Neural progenitor cell (in vitro differentiated cells): ENCODE data around the gene KAZN. TPM values are rescaled to one million over a fixed set of nuclear protein-coding genes. Genes with fewer than 3 reads are reported as not detected.

ENCODE experiments used
- DNase-seq: peaks from one replicate; pipeline ENCODE4 v3.0.0-alpha.2; 2016; ENCODE audit warnings: low spot score
- H2AFZ ChIP-seq: fragments of 200-600 bp; sonication (generic); replicated peaks from 2 replicates; pipeline ENCODE4 v1.6.1; 2016; ENCODE audit warnings: antibody characterized with exemption
- H3F3A ChIP-seq: fragments of 200-600 bp; sonication (generic); 2 replicates; pipeline ENCODE4 v1.6.1; 2016; ENCODE audit warnings: antibody characterized with exemption, low read depth
- H3K27ac ChIP-seq: fragments of 200-600 bp; sonication (generic); 2 replicates; pipeline ENCODE4 v1.5.1; 2016; ENCODE audit warnings: mild to moderate bottlenecking
- H3K27me3 ChIP-seq: fragments of 200-600 bp; sonication (generic); 2 replicates; pipeline ENCODE4 v1.6.1; 2016; ENCODE audit warnings: mild to moderate bottlenecking, moderate library complexity
- H3K36me3 ChIP-seq: fragments of 200-600 bp; sonication (generic); 2 replicates; pipeline ENCODE4 v1.5.1; 2016
- H3K4me1 ChIP-seq: fragments of 200-600 bp; sonication (generic); 2 replicates; pipeline ENCODE4 v1.6.1; 2016; ENCODE audit warnings: mixed run types
- H3K4me2 ChIP-seq: fragments of 200-600 bp; sonication (generic); 2 replicates; pipeline ENCODE4 v1.6.1; 2016
- H3K4me3 ChIP-seq: fragments of 200-600 bp; sonication (generic); 2 replicates; pipeline ENCODE4 v1.5.1; 2016
- H3K79me2 ChIP-seq: fragments of 200-600 bp; sonication (generic); 2 replicates; pipeline ENCODE4 v1.6.1; 2016; ENCODE audit warnings: low read depth
- H3K9ac ChIP-seq: fragments of 200-600 bp; sonication (generic); 2 replicates; pipeline ENCODE4 v1.6.1; 2016
- H3K9me3 ChIP-seq: fragments of 200-600 bp; sonication (generic); 2 replicates; pipeline ENCODE4 v1.5.1; 2016; ENCODE audit warnings: low read depth
- H4K20me1 ChIP-seq: fragments of 200-600 bp; sonication (generic); 2 replicates; pipeline ENCODE4 v1.6.1; 2016; ENCODE audit warnings: low read depth
- H3K27ac Mint-ChIP-seq: 3 replicates; pipeline ENCODE4 v1.8.0; 2021; ENCODE audit warnings: mixed read lengths
- H3K27me3 Mint-ChIP-seq: 2 replicates; pipeline ENCODE4 v1.8.0; 2022; ENCODE audit warnings: low read depth, mild to moderate bottlenecking, inconsistent platforms, moderate library complexity, mixed read lengths; ENCODE audit not compliant: insufficient read depth
- H3K36me3 Mint-ChIP-seq: 3 replicates; pipeline ENCODE4 v1.8.0; 2021; ENCODE audit warnings: mixed read lengths
- H3K4me1 Mint-ChIP-seq: 3 replicates; pipeline ENCODE4 v1.8.0; 2021; ENCODE audit warnings: mixed read lengths
- H3K4me3 Mint-ChIP-seq: 3 replicates; pipeline ENCODE4 v1.8.0; 2021; ENCODE audit warnings: mild to moderate bottlenecking, moderate library complexity, mixed read lengths
- H3K9me3 Mint-ChIP-seq: 3 replicates; pipeline ENCODE4 v1.8.0; 2020; ENCODE audit warnings: mixed read lengths
- CTCF ChIP-seq: fragments of 200-600 bp; sonication (generic); IDR thresholded peaks from 2 replicates; pipeline ENCODE4 v1.5.1; 2017; ENCODE audit warnings: antibody characterized with exemption, mild to moderate bottlenecking
- EZH2 ChIP-seq: fragments of 200-600 bp; sonication (generic); IDR thresholded peaks from 2 replicates; pipeline ENCODE4 v1.6.1; 2017; ENCODE audit warnings: antibody characterized with exemption, mild to moderate bottlenecking, moderate library complexity
- EZH2phosphoT487 ChIP-seq: fragments of 200-600 bp; sonication (generic); IDR thresholded peaks from 2 replicates; pipeline ENCODE4 v1.6.1; 2017; ENCODE audit warnings: antibody characterized with exemption
- total RNA-seq: library from RNA; depleted of rRNA; stranded (reverse); fragments of >200 nt; gene quantifications from 2 replicates; pipeline ENCODE4 v1.2.3, GENCODE V29; 2015; ENCODE audit warnings: low replicate concordance

Gene KAZN
- total RNA-seq, 1 donor from 2014 or later: 6.1 TPM

- H3K4me1 ChIP-seq: no peaks in the 10 kb centered on the region
- H3K9me3 Mint-ChIP-seq: peaks cover 41% of the 10 kb centered on the region
- H3K4me3 Mint-ChIP-seq: no peak overlapping the region
Observed at GRCh38 chr1:14841456-14841855, 243.0 kb downstream of the KAZN start.

GRCh38 chr1:14841951-14842350 lies 243.5 kb downstream of the KAZN start:
- Mint-ChIP-seq H3K9me3 (peaks cover 41% of the 10 kb centered on the region), H3K27me3 (no peaks in the 10 kb centered on the region), H3K4me3 (no peak overlapping the region), H3K27ac (no peak overlapping the region), H3K36me3 (peaks cover 19% of the 10 kb centered on the region), H3K4me1 (peaks cover 2% of the 10 kb centered on the region)
- Histone ChIP-seq H3K4me3 (no peak overlapping the region), H3K27me3 (no peaks in the 10 kb centered on the region), H3K4me1 (no peaks in the 10 kb centered on the region), H2AFZ (no peak overlapping the region), H3K9me3 (no peaks in the 10 kb centered on the region), H3K4me2 (no peak overlapping the region), H3F3A (no peaks in the 10 kb centered on the region), H3K9ac (no peak overlapping the region), H4K20me1 (no peaks in the 10 kb centered on the region), H3K79me2 (no peaks in the 10 kb centered on the region), H3K36me3 (no peaks in the 10 kb centered on the region), H3K27ac (no peak overlapping the region)
- TF ChIP-seq EZH2: no peak
- TF ChIP-seq CTCF: no peak
- TF ChIP-seq EZH2phosphoT487: no peak
- DNase-seq: no peak

More at GRCh38 chr1:14841456-14841855, 243.0 kb downstream of the KAZN start:
- Mint-ChIP-seq H3K27ac (no peak overlapping the region), H3K4me1 (peaks cover 4% of the 10 kb centered on the region), H3K36me3 (peaks cover 19% of the 10 kb centered on the region), H3K27me3 (no peaks in the 10 kb centered on the region)
- Histone ChIP-seq H3F3A (no peaks in the 10 kb centered on the region), H3K27ac (no peak overlapping the region), H3K9ac (no peak overlapping the region), H3K79me2 (no peaks in the 10 kb centered on the region), H4K20me1 (no peaks in the 10 kb centered on the region), H3K36me3 (no peaks in the 10 kb centered on the region), H3K27me3 (no peaks in the 10 kb centered on the region), H2AFZ (no peak overlapping the region), H3K4me2 (no peak overlapping the region), H3K4me3 (no peak overlapping the region), H3K9me3 (no peaks in the 10 kb centered on the region)
- no peak for TF ChIP-seq EZH2phosphoT487
- no peak for TF ChIP-seq EZH2
- TF ChIP-seq CTCF: no peak
- DNase-seq: no peak

GRCh38 chr1:14842361-14842760 lies 243.9 kb downstream of the KAZN start:
- Histone ChIP-seq H3K27ac (no peak overlapping the region), H3K4me2 (no peak overlapping the region), H3K36me3 (no peaks in the 10 kb centered on the region), H3K4me3 (no peak overlapping the region), H4K20me1 (no peaks in the 10 kb centered on the region), H3K9ac (no peak overlapping the region), H3K4me1 (no peaks in the 10 kb centered on the region), H3K79me2 (no peaks in the 10 kb centered on the region), H3K9me3 (no peaks in the 10 kb centered on the region), H2AFZ (no peak overlapping the region), H3F3A (no peaks in the 10 kb centered on the region), H3K27me3 (no peaks in the 10 kb centered on the region)
- DNase-seq: no peak
- H3K9me3 Mint-ChIP-seq: peaks cover 41% of the 10 kb centered on the region
- peaks cover 19% of the 10 kb centered on the region for H3K36me3 Mint-ChIP-seq
- no peaks in the 10 kb centered on the region for H3K4me1 Mint-ChIP-seq
- TF ChIP-seq EZH2phosphoT487: no peak
- no peak for TF ChIP-seq EZH2
- H3K27me3 Mint-ChIP-seq: no peaks in the 10 kb centered on the region
- H3K4me3 Mint-ChIP-seq: no peak overlapping the region
- no peak overlapping the region for H3K27ac Mint-ChIP-seq

GRCh38 chr1:14842891-14843290 lies 244.4 kb downstream of the KAZN start:
- Mint-ChIP-seq H3K4me3 (no peak overlapping the region), H3K4me1 (no peaks in the 10 kb centered on the region), H3K9me3 (peaks cover 41% of the 10 kb centered on the region), H3K27me3 (no peaks in the 10 kb centered on the region), H3K27ac (no peak overlapping the region), H3K36me3 (peaks cover 19% of the 10 kb centered on the region)
- H3K79me2 ChIP-seq: no peaks in the 10 kb centered on the region
- H3K4me2 ChIP-seq: no peak overlapping the region
- H3K9me3 ChIP-seq: no peaks in the 10 kb centered on the region
- TF ChIP-seq EZH2phosphoT487 (no peak), CTCF (no peak), EZH2 (no peak)
- H3K36me3 ChIP-seq: no peaks in the 10 kb centered on the region
- no peak overlapping the region for H3K9ac ChIP-seq
- H3K4me3 ChIP-seq: no peak overlapping the region
- no peaks in the 10 kb centered on the region for H4K20me1 ChIP-seq
- H3K27ac ChIP-seq: no peak overlapping the region
- no peaks in the 10 kb centered on the region for H3K4me1 ChIP-seq
- no peaks in the 10 kb centered on the region for H3K27me3 ChIP-seq
- no peaks in the 10 kb centered on the region for H3F3A ChIP-seq
- DNase-seq: no peak
- no peak overlapping the region for H2AFZ ChIP-seq
